HG02943 (cell line): ENCODE results near the gene VAV2.

ENCODE experiments used
- ATAC-seq: cut with Tn5 transposase; IDR thresholded peaks from one replicate; pipeline ENCODE4 v1.9.1; 2021; ENCODE audit warnings: mild to moderate bottlenecking, low read depth, moderate library complexity; ENCODE audit not compliant: unreplicated experiment

VAV2 gene

GRCh38 chr9:134028076-134028475 is 36.0 kb upstream of the VAV2 start:
- ATAC-seq, result no peak

GRCh38 chr9:134027561-134027960 is 35.4 kb upstream of the VAV2 start:
- ATAC-seq, result no peak

GRCh38 chr9:134026981-134027380 is 34.9 kb upstream of the VAV2 start:
- ATAC-seq, result no peak

GRCh38 chr9:134026581-134026980 is 34.5 kb upstream of the VAV2 start:
- ATAC-seq, result no peak

GRCh38 chr9:134025606-134026541 is 33.8 kb upstream of the VAV2 start:
- peak; percentile 25 for ATAC-seq

- ATAC-seq, result peak; percentile 80
Measured at GRCh38 chr9:134024828-134025605, 32.9 kb upstream of the VAV2 start, which contains the start of gene BRD3OS. BRD3OS (plus strand) TSS chr9:134025481; CDS start chr9:134026748, 1,267 bp downstream.

GRCh38 chr9:134024214-134024792 is 32.2 kb upstream of the VAV2 start:
- no peak for ATAC-seq

GRCh38 chr9:134014946-134015345 is 22.8 kb upstream of the VAV2 start:
- ATAC-seq, result no peak

- no peak for ATAC-seq
Measured at GRCh38 chr9:134011401-134011800, 19.3 kb upstream of the VAV2 start.

GRCh38 chr9:134010310-134011173 is 18.4 kb upstream of the VAV2 start:
- no peak for ATAC-seq

GRCh38 chr9:134007571-134007970 is 15.4 kb upstream of the VAV2 start:
- no peak for ATAC-seq

GRCh38 chr9:134007150-134007549 is 15.0 kb upstream of the VAV2 start:
- no peak for ATAC-seq

- ATAC-seq, result no peak
Measured at GRCh38 chr9:134005381-134005780, 13.3 kb upstream of the VAV2 start.

- no peak for ATAC-seq
Measured at GRCh38 chr9:134004881-134005280, 12.8 kb upstream of the VAV2 start.

- ATAC-seq, result no peak
Measured at GRCh38 chr9:134004131-134004873, 12.2 kb upstream of the VAV2 start.

- ATAC-seq, result no peak
Measured at GRCh38 chr9:134003237-134003636, 11.1 kb upstream of the VAV2 start.

GRCh38 chr9:134002796-134003195 is 10.7 kb upstream of the VAV2 start:
- ATAC-seq, result no peak

- no peak for ATAC-seq
Measured at GRCh38 chr9:133999851-134000265, 7.7 kb upstream of the VAV2 start.

- no peak for ATAC-seq
Measured at GRCh38 chr9:133998915-133999595, 6.9 kb upstream of the VAV2 start.
